Subcutaneous abdominal adipose tissue (tissue), 5 donors: ENCODE measurements around the gene KCNK4.
A peak's percentile ranks its signal among the peaks of the same experiment; 100 is the strongest.

Source experiments
- H3K27ac ChIP-seq: one replicate; pipeline ENCODE4 v1.7.0; 2013; ENCODE audit warnings: low read depth, mild to moderate bottlenecking, inconsistent platforms, low read length, moderate library complexity
- H3K27me3 ChIP-seq, 5 donors: one replicate each; pipeline ENCODE4 v1.7.0; 2013; ENCODE audit warnings: low read length in 5 of 5, inconsistent platforms in 1 of 5; ENCODE audit not compliant: control insufficient read depth in 5 of 5, insufficient read depth in 4 of 5
- H3K36me3 ChIP-seq, 5 donors: one replicate each; pipeline ENCODE4 v1.7.0; 2013; ENCODE audit warnings: low read length in 5 of 5; ENCODE audit not compliant: control insufficient read depth in 5 of 5, insufficient read depth in 5 of 5
- H3K4me1 ChIP-seq, 5 donors: one replicate each; pipeline ENCODE4 v1.7.0; 2013; ENCODE audit warnings: low read length in 5 of 5, mild to moderate bottlenecking in 3 of 5, moderate library complexity in 1 of 5; ENCODE audit not compliant: control insufficient read depth in 5 of 5, insufficient read depth in 5 of 5
- H3K4me3 ChIP-seq, 5 donors: one replicate each; pipeline ENCODE4 v1.7.0; 2013; ENCODE audit warnings: low read length in 5 of 5, low read depth in 1 of 5
- H3K9ac ChIP-seq, 5 donors: one replicate each; pipeline ENCODE4 v1.7.0; 2013; ENCODE audit warnings: low read length in 5 of 5, mild to moderate bottlenecking in 4 of 5, moderate library complexity in 3 of 5
- H3K9me3 ChIP-seq, 5 donors: one replicate each; pipeline ENCODE4 v1.7.0; 2013; ENCODE audit warnings: low read length in 5 of 5; ENCODE audit not compliant: control insufficient read depth in 5 of 5
- donor health status: healthy.
- donor health status: healthy.
- donor health status: healthy.
- donor health status: healthy.
- donor health status: healthy.

The KCNK4 gene

DNA sequence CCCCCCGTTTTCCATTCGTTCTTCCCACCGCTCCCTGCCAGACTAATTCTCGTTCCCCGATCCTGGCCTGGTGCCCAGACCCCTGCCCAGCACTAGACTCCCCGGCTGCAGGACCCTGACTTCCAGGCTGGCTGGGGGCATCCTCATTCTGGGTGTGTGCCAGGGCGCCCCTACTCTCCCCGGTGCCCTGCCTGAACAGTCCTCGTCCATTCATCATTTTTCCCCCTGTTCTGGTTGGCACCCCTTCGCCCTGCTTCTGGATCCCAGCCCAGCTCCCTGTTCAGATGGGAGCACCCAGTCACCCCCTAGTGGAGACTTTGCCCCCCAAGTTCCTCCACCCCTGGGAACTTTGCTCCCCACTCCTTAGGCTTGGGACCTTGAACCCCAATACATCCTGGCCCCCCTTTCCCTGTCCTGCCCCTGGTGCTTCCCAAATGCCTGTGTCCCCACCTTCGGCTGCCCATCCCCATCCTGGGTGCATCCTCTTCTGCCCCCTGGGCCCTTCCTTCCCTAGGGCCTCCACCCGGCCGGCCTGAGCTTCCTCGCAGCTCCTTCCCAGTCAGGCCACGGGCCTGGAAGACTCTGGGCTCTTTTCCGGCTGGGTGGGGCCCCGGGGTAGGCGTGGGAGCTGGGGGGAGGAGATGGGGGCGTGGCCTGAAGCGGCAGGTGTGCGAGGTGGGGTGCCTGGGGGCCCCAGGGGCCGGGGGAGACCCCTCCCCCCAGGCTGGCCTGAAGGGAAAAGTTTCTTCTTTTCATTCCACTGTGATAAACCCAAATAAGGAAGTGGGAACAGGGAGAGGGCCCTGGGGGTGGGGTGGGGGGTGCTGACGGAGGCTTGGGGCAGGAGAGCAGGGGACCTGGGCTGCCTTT lies 38.9 kb upstream of the KCNK4 start:
- Histone ChIP-seq H3K36me3 (peaks cover 0 to 30% (median 26%) of the 10 kb centered on the region in 5 donors), H3K9ac (peak overlapping the region in 4 of 5 donors; percentile 82 to 89 (median 84)), H3K27ac (peak overlapping the region; percentile 50), H3K4me3 (peak overlapping the region; percentile 73 to 80 (median 78)), H3K4me1 (peaks cover 0 to 41% (median 39%) of the 10 kb centered on the region in 5 donors), H3K9me3 (no peaks in the 10 kb centered on the region), H3K27me3 (no peaks in the 10 kb centered on the region)

DNA sequence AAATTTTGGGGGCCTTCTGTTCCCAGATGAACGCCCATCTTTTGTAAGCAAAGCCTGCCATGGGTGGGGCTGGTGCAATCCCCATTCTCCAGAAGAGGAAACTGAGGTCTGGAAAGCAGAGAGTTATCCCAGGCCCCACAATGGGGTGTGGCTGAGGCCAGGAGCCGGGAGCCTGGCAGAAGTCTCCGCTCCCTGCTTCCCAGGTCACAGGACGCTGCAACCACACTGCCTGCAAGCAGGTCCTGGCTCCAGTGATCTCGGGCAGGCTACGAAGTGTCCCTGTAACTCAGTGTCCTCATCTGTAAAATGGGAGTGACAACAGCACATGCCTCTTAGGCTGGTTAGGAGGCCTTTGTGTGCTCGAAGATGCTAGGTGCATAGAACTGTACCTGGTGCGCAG lies 38.1 kb upstream of the KCNK4 start:
- peaks cover 0 to 34% (median 32%) of the 10 kb centered on the region in 5 donors for H3K4me1 ChIP-seq
- H3K9me3 ChIP-seq = no peaks in the 10 kb centered on the region
- peaks cover 0 to 36% (median 28%) of the 10 kb centered on the region in 5 donors for H3K36me3 ChIP-seq
- peak overlapping the region in 2 of 5 donors; percentile 78 to 80 for H3K4me3 ChIP-seq
- peak overlapping the region in 1 of 5 donors; percentile 25 for H3K9ac ChIP-seq
- peak overlapping the region; percentile 50 for H3K27ac ChIP-seq
- no peaks in the 10 kb centered on the region for H3K27me3 ChIP-seq

DNA sequence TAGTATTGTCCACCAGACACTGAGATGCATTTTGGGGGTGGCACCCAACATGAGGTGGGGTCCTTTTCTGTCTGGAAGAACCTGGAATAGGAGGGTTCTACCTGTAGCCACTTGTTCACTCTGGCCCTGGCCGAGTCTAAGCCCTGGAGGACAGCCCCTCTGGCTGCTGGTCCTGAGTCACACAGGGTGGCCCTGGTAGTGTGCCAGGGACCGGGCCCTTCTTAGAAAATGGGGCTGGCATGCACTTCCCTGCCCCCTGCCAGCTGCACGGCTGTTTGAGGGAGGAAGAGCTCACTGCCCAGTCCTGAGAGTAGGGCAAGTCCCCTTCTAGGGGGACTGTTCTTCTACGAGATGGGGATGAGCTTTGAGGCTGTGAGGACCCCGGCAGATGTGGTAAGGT lies 37.6 kb upstream of the KCNK4 start:
- Histone ChIP-seq H3K36me3 (peaks cover 0 to 41% (median 33%) of the 10 kb centered on the region in 5 donors), H3K9me3 (no peaks in the 10 kb centered on the region), H3K4me1 (peaks cover 0 to 33% (median 31%) of the 10 kb centered on the region in 5 donors), H3K27ac (no peak overlapping the region), H3K27me3 (no peaks in the 10 kb centered on the region), H3K9ac (peak overlapping the region in 2 of 5 donors; percentile 19 to 30), H3K4me3 (no peak overlapping the region)

DNA sequence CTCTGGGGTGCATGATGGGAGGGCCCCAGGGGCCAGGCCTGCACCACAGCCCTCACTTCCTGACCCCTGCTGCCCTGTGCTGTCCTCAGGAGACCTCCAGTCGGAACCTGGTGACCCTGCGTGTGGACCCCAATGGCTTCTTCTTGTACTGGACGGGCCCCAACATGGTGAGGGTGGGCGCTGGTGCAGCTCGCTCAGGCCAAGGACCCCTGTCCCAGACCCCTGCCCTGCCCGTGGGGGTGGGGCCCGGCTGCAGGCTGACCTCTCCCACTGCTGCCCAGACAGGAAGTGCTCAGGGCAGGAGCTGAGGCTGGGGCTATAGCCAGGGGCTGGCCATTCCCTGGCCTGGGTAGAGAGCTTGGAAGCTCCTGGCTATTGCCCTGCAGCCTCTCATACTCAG lies 36.8 kb upstream of the KCNK4 start:
- peaks cover 0 to 49% (median 41%) of the 10 kb centered on the region in 5 donors for H3K36me3 ChIP-seq
- H3K27ac ChIP-seq = no peak overlapping the region
- no peaks in the 10 kb centered on the region for H3K27me3 ChIP-seq
- H3K4me3 ChIP-seq = no peak overlapping the region
- H3K4me1 ChIP-seq = peaks cover 0 to 33% (median 31%) of the 10 kb centered on the region in 5 donors
- no peak overlapping the region for H3K9ac ChIP-seq
- no peaks in the 10 kb centered on the region for H3K9me3 ChIP-seq

DNA sequence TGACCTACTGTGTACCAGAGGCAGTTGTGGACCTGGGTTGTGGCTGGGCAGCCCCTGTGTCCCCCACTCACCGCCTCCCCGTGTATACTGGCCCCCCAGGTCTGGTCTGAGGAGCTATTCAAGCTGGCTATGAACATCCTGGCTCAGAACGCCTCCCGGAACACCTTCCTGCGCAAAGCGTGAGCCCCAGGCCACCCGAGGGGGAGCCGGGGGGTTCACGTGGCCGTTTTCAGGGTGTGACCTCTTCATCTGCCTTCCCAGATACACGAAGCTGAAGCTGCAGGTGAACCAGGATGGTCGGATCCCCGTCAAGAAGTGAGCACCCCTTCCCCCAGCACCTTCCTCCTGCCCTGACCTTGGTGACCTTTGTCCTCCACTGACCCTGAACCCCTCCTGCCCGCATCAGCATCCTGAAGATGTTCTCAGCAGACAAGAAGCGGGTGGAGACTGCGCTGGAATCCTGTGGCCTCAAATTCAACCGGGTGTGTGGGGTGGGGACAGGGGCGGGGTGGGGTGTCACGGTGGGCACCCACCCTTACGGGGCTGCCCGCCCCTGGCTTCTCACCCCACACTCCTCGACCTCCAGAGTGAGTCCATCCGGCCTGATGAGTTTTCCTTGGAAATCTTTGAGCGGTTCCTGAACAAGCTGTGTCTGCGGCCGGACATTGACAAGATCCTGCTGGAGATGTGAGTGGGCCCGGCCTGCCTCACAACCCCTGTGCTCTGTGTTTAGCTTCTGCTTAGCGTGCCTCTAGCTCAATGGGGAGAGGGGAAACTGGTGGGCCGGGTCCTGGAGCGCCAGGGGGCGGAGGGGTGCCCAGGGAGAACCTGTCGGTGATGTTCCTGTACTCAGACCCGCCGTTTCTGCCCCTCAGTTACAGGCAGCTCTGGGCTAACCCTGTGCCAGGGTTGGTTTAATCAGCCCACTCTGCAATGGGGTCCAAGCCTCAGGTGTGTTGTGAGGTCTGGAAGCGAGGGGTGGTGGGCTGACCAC lies 35.7 kb upstream of the KCNK4 start:
- Histone ChIP-seq H3K36me3 (peaks cover 0 to 60% (median 52%) of the 10 kb centered on the region in 5 donors), H3K9ac (no peak overlapping the region)

DNA sequence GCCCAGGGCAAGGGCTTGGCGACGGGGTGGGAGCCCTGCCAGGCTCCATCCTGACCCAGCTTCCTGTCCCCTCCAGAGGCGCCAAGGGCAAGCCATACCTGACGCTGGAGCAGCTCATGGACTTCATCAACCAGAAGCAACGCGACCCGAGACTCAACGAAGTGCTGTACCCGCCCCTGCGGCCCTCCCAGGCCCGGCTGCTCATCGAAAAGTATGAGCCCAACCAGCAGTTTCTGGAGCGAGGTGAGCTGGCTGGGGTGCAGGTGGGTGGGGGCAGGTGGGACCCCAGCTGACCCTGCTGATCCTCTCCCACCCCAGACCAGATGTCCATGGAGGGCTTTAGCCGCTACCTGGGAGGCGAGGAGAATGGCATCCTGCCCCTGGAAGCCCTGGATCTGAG lies 34.8 kb upstream of the KCNK4 start:
- Histone ChIP-seq H3K9ac (no peak overlapping the region), H3K27ac (no peak overlapping the region), H3K36me3 (peaks cover 0 to 65% (median 55%) of the 10 kb centered on the region in 5 donors), H3K27me3 (no peaks in the 10 kb centered on the region), H3K4me3 (no peak overlapping the region), H3K4me1 (peaks cover 0 to 26% (median 23%) of the 10 kb centered on the region in 5 donors), H3K9me3 (no peaks in the 10 kb centered on the region)

More for the DNA sequence above, 35.7 kb upstream of the KCNK4 start:
- H3K9me3 ChIP-seq = no peaks in the 10 kb centered on the region
- no peak overlapping the region for H3K4me3 ChIP-seq
- no peaks in the 10 kb centered on the region for H3K27me3 ChIP-seq
- H3K27ac ChIP-seq = no peak overlapping the region
- H3K4me1 ChIP-seq = peaks cover 0 to 33% (median 31%) of the 10 kb centered on the region in 5 donors

DNA sequence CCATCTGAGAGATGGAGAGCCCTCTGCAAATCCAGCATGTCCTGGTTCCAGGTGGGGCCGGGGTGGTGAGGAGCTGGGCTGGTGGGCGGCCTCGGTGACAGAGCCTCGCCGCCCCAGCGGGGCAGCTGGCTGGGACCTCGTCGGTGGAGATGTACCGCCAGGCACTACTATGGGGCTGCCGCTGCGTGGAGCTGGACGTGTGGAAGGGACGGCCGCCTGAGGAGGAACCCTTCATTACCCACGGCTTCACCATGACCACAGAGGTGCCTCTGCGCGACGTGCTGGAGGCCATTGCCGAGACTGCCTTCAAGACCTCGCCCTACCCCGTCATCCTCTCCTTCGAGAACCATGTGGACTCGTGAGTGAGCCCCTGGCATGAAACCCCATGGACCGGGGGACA lies 32.7 kb upstream of the KCNK4 start:
- Histone ChIP-seq H3K9me3 (no peaks in the 10 kb centered on the region), H3K36me3 (peaks cover 0 to 85% (median 73%) of the 10 kb centered on the region in 5 donors), H3K9ac (no peak overlapping the region), H3K27me3 (no peaks in the 10 kb centered on the region), H3K4me1 (peaks cover 0 to 9% (median 5%) of the 10 kb centered on the region in 5 donors), H3K27ac (no peak overlapping the region), H3K4me3 (no peak overlapping the region)

DNA sequence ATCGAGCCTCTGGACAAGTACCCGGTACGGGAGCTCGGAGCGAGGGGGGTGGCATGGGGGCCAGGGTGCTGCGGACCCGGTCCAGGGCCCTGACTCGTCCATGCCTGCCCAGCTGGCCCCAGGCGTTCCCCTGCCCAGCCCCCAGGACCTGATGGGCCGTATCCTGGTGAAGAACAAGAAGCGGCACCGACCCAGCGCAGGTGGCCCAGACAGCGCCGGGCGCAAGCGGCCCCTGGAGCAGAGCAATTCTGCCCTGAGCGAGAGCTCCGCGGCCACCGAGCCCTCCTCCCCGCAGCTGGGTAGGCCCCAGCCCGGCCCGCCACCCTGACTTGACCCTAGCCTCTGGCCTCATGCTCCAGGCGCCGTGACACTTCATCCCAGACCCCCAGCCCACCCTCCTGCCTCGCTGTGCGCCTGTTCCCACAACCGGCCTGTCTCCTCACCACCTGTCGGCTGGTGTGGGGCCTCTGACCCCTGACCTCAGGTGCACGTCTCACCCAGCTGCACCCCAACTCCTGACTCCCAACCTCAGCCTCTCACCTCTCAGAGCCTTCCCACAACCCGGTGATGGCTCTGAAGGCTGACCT lies 32.1 kb upstream of the KCNK4 start:
- H3K9ac ChIP-seq = no peak overlapping the region
- H3K27me3 ChIP-seq = no peaks in the 10 kb centered on the region
- H3K27ac ChIP-seq = no peak overlapping the region
- H3K4me3 ChIP-seq = no peak overlapping the region
- H3K36me3 ChIP-seq = peaks cover 0 to 92% (median 80%) of the 10 kb centered on the region in 5 donors
- no peaks in the 10 kb centered on the region for H3K9me3 ChIP-seq
- peaks cover 0 to 2% (median 0%) of the 10 kb centered on the region in 5 donors for H3K4me1 ChIP-seq

DNA sequence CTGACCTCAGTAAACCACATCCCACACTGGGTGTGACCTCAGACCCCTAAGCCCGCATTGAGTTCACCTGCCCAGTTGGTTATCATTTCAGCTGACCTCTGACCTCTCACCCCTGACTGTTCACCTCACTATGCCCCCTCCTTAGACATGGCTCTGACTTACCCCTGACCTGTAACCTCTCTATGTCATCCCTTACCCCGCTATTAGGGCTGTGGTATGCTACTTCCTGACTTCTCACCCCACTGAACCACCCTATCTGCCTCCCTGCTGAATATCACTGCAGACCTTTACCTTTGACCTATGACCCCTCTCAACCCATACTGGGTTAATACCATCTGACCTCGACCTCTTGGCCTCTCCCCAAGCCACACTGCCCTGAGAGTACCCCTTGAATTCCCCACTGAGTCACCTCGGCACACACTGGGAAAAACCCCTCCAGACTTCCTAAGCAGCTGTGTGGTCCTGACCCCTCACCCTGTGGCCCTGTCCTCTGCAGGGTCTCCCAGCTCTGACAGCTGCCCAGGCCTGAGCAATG lies 31.5 kb upstream of the KCNK4 start:
- Histone ChIP-seq H3K27me3 (no peaks in the 10 kb centered on the region), H3K27ac (no peak overlapping the region), H3K4me3 (no peak overlapping the region), H3K4me1 (no peaks in the 10 kb centered on the region), H3K9ac (no peak overlapping the region), H3K36me3 (peaks cover 0 to 92% (median 83%) of the 10 kb centered on the region in 5 donors), H3K9me3 (no peaks in the 10 kb centered on the region)
